ENCODE data around the gene LITAF.
A peak's percentile ranks its signal among the peaks of the same experiment; 100 is the strongest.

Gene LITAF

GRCh38 chr16:11538880-11539279, 47.8 kb downstream of the LITAF start:
- Histone ChIP-seq H3K9ac (ENCODE audit: low read length) (no peak overlapping the region), H3K27ac (ENCODE audit: low read length) (no peak overlapping the region), H3K27me3 (ENCODE audit: control insufficient read depth, insufficient read depth, low read length) (no peaks in the 10 kb centered on the region), H3K9me3 (ENCODE audit: control insufficient read depth, low read depth, low read length) (no peaks in the 10 kb centered on the region), H3K4me1 (ENCODE audit: control insufficient read depth, low read depth, low read length) (peaks cover 2% of the 10 kb centered on the region), H3K36me3 (ENCODE audit: control insufficient read depth, low read depth, low read length) (no peaks in the 10 kb centered on the region), H3K4me3 (ENCODE audit: low read length) (no peak overlapping the region)

GRCh38 chr16:11536104-11536866, 50.4 kb downstream of the LITAF start:
- no peaks in the 10 kb centered on the region for H3K36me3 ChIP-seq (ENCODE audit: control insufficient read depth, low read depth, low read length)
- H3K27ac ChIP-seq (ENCODE audit: low read length) = no peak overlapping the region
- no peaks in the 10 kb centered on the region for H3K4me1 ChIP-seq (ENCODE audit: control insufficient read depth, low read depth, low read length)
- H3K9me3 ChIP-seq (ENCODE audit: control insufficient read depth, low read depth, low read length) = no peaks in the 10 kb centered on the region
- no peak overlapping the region for H3K9ac ChIP-seq (ENCODE audit: low read length)
- H3K27me3 ChIP-seq (ENCODE audit: control insufficient read depth, insufficient read depth, low read length) = no peaks in the 10 kb centered on the region
- H3K4me3 ChIP-seq (ENCODE audit: low read length) = no peak overlapping the region

- Histone ChIP-seq H3K4me1 (ENCODE audit: control insufficient read depth, low read depth, low read length) (no peaks in the 10 kb centered on the region), H3K36me3 (ENCODE audit: control insufficient read depth, low read depth, low read length) (no peaks in the 10 kb centered on the region), H3K9me3 (ENCODE audit: control insufficient read depth, low read depth, low read length) (no peaks in the 10 kb centered on the region), H3K27me3 (ENCODE audit: control insufficient read depth, insufficient read depth, low read length) (no peaks in the 10 kb centered on the region), H3K27ac (ENCODE audit: low read length) (no peak overlapping the region), H3K4me3 (ENCODE audit: low read length) (no peak overlapping the region), H3K9ac (ENCODE audit: low read length) (no peak overlapping the region)
Observed at GRCh38 chr16:11535494-11535893, 51.2 kb downstream of the LITAF start.

GRCh38 chr16:11534262-11534661, 52.5 kb downstream of the LITAF start:
- Histone ChIP-seq H3K4me3 (ENCODE audit: low read length) (no peak overlapping the region), H3K9ac (ENCODE audit: low read length) (no peak overlapping the region), H3K27me3 (ENCODE audit: control insufficient read depth, insufficient read depth, low read length) (no peaks in the 10 kb centered on the region), H3K9me3 (ENCODE audit: control insufficient read depth, low read depth, low read length) (no peaks in the 10 kb centered on the region), H3K27ac (ENCODE audit: low read length) (no peak overlapping the region), H3K4me1 (ENCODE audit: control insufficient read depth, low read depth, low read length) (no peaks in the 10 kb centered on the region), H3K36me3 (ENCODE audit: control insufficient read depth, low read depth, low read length) (no peaks in the 10 kb centered on the region)

GRCh38 chr16:11533588-11533987, 53.1 kb downstream of the LITAF start:
- Histone ChIP-seq H3K4me3 (ENCODE audit: low read length) (no peak overlapping the region), H3K9ac (ENCODE audit: low read length) (no peak overlapping the region), H3K36me3 (ENCODE audit: control insufficient read depth, low read depth, low read length) (no peaks in the 10 kb centered on the region), H3K27me3 (ENCODE audit: control insufficient read depth, insufficient read depth, low read length) (no peaks in the 10 kb centered on the region), H3K27ac (ENCODE audit: low read length) (no peak overlapping the region), H3K4me1 (ENCODE audit: control insufficient read depth, low read depth, low read length) (no peaks in the 10 kb centered on the region), H3K9me3 (ENCODE audit: control insufficient read depth, low read depth, low read length) (no peaks in the 10 kb centered on the region)

GRCh38 chr16:11530171-11530940, 56.4 kb downstream of the LITAF start:
- no peak overlapping the region for H3K9ac ChIP-seq (ENCODE audit: low read length)
- no peaks in the 10 kb centered on the region for H3K36me3 ChIP-seq (ENCODE audit: control insufficient read depth, low read depth, low read length)
- peaks cover 3% of the 10 kb centered on the region for H3K4me1 ChIP-seq (ENCODE audit: control insufficient read depth, low read depth, low read length)
- H3K4me3 ChIP-seq (ENCODE audit: low read length) = no peak overlapping the region
- H3K27ac ChIP-seq (ENCODE audit: low read length) = no peak overlapping the region
- no peaks in the 10 kb centered on the region for H3K9me3 ChIP-seq (ENCODE audit: control insufficient read depth, low read depth, low read length)
- H3K27me3 ChIP-seq (ENCODE audit: control insufficient read depth, insufficient read depth, low read length) = no peaks in the 10 kb centered on the region

GRCh38 chr16:11529285-11529684, 57.4 kb downstream of the LITAF start:
- H3K4me3 ChIP-seq (ENCODE audit: low read length) = no peak overlapping the region
- no peak overlapping the region for H3K27ac ChIP-seq (ENCODE audit: low read length)
- peaks cover 3% of the 10 kb centered on the region for H3K4me1 ChIP-seq (ENCODE audit: control insufficient read depth, low read depth, low read length)
- no peak overlapping the region for H3K9ac ChIP-seq (ENCODE audit: low read length)
- no peaks in the 10 kb centered on the region for H3K36me3 ChIP-seq (ENCODE audit: control insufficient read depth, low read depth, low read length)
- no peaks in the 10 kb centered on the region for H3K9me3 ChIP-seq (ENCODE audit: control insufficient read depth, low read depth, low read length)
- H3K27me3 ChIP-seq (ENCODE audit: control insufficient read depth, insufficient read depth, low read length) = no peaks in the 10 kb centered on the region

- no peak overlapping the region for H3K27ac ChIP-seq (ENCODE audit: low read length)
- no peaks in the 10 kb centered on the region for H3K9me3 ChIP-seq (ENCODE audit: control insufficient read depth, low read depth, low read length)
- no peaks in the 10 kb centered on the region for H3K27me3 ChIP-seq (ENCODE audit: control insufficient read depth, insufficient read depth, low read length)
- H3K4me3 ChIP-seq (ENCODE audit: low read length) = no peak overlapping the region
- H3K4me1 ChIP-seq (ENCODE audit: control insufficient read depth, low read depth, low read length) = peaks cover 3% of the 10 kb centered on the region
- no peaks in the 10 kb centered on the region for H3K36me3 ChIP-seq (ENCODE audit: control insufficient read depth, low read depth, low read length)
- no peak overlapping the region for H3K9ac ChIP-seq (ENCODE audit: low read length)
Observed at GRCh38 chr16:11528053-11528452, 58.7 kb downstream of the LITAF start.

GRCh38 chr16:11526655-11527350, 59.9 kb downstream of the LITAF start:
- no peaks in the 10 kb centered on the region for H3K27me3 ChIP-seq (ENCODE audit: control insufficient read depth, insufficient read depth, low read length)
- no peaks in the 10 kb centered on the region for H3K36me3 ChIP-seq (ENCODE audit: control insufficient read depth, low read depth, low read length)
- H3K27ac ChIP-seq (ENCODE audit: low read length) = no peak overlapping the region
- H3K9me3 ChIP-seq (ENCODE audit: control insufficient read depth, low read depth, low read length) = no peaks in the 10 kb centered on the region
- H3K9ac ChIP-seq (ENCODE audit: low read length) = no peak overlapping the region
- H3K4me3 ChIP-seq (ENCODE audit: low read length) = peak overlapping the region; percentile 52
- H3K4me1 ChIP-seq (ENCODE audit: control insufficient read depth, low read depth, low read length) = peaks cover 6% of the 10 kb centered on the region

GRCh38 chr16:11524098-11524760, 62.5 kb downstream of the LITAF start:
- Histone ChIP-seq H3K27ac (ENCODE audit: low read length) (no peak overlapping the region), H3K4me3 (ENCODE audit: low read length) (no peak overlapping the region), H3K4me1 (ENCODE audit: control insufficient read depth, low read depth, low read length) (peaks cover 6% of the 10 kb centered on the region), H3K36me3 (ENCODE audit: control insufficient read depth, low read depth, low read length) (no peaks in the 10 kb centered on the region), H3K27me3 (ENCODE audit: control insufficient read depth, insufficient read depth, low read length) (no peaks in the 10 kb centered on the region), H3K9me3 (ENCODE audit: control insufficient read depth, low read depth, low read length) (no peaks in the 10 kb centered on the region), H3K9ac (ENCODE audit: low read length) (no peak overlapping the region)

- Histone ChIP-seq H3K4me1 (ENCODE audit: control insufficient read depth, low read depth, low read length) (peaks cover 3% of the 10 kb centered on the region), H3K27ac (ENCODE audit: low read length) (no peak overlapping the region), H3K36me3 (ENCODE audit: control insufficient read depth, low read depth, low read length) (no peaks in the 10 kb centered on the region), H3K4me3 (ENCODE audit: low read length) (no peak overlapping the region), H3K9me3 (ENCODE audit: control insufficient read depth, low read depth, low read length) (no peaks in the 10 kb centered on the region), H3K27me3 (ENCODE audit: control insufficient read depth, insufficient read depth, low read length) (no peaks in the 10 kb centered on the region), H3K9ac (ENCODE audit: low read length) (no peak overlapping the region)
Observed at GRCh38 chr16:11521055-11521454, 65.7 kb downstream of the LITAF start.

Measured in iPS-18a (cell line).